Measurements from ENCODE around the gene AURKB.

AURKB gene

GRCh38 chr17:8160741-8161221, 49.6 kb downstream of the AURKB start:
- DNase-seq: no peak

DNA sequence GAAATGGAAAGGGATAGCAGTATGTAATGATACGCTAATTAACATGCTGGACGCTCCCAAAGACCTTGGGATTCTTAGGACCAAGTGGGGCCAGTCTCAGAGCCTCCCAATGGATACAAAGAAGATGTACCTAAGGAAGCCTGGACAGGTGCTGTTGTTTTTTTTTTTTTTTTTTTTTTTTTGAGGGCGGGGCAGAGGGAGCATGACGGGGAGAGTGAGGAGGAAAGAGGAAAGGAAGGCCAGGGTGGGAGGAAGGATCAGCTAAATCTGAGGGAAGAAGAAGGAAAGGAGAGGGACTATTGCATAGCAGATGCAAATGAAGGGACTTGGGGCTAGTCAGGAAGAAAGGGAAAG, 50.2 kb downstream of the AURKB start:
- DNase-seq: no peak

DNA sequence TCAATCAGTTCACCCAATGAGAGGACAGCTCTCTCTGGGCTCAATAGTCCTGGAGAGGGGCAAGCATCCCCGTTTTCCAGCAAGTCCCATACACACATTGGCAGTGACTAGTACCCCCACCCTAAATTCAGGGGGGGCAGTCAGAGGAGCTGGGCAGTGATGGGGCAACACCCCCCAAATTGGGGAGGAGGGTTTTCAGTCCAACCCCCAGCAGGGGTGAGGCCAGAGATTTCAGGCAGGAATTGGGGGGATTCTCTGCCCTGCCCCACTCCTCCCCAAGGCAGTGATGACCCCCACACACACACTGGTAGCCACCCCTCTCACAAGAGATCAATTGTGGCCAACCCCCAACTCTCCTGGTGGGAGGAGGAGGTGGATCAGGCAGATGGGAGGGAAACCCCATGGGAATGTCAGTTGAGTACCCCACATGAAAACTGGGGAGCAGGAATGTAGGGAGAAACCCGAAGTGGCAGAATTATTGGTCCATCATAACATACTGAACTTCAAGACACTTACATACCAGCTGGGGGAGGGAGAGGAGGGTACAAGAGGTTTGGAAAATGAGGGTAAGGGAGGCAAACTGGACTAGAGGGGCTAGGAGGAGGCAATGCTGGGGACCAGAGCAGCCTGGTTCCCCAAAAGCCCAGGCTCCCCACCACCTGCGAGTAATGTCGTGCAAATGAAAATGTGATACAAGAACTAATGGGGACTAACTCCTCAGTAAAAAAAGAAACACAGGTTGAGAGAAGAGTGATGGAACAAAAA, 50.7 kb downstream of the AURKB start:
- no peak for DNase-seq

GRCh38 chr17:8159032-8159400, 51.4 kb downstream of the AURKB start:
- DNase-seq: no peak

- peak; percentile 84 for DNase-seq
Observed at GRCh38 chr17:8158267-8159031, 51.9 kb downstream of the AURKB start.

GRCh38 chr17:8156246-8156992, 54.0 kb downstream of the AURKB start:
- DNase-seq: peak; percentile 100

GRCh38 chr17:8155996-8156245, 54.5 kb downstream of the AURKB start:
- no peak for DNase-seq

- DNase-seq: no peak
Observed at GRCh38 chr17:8155231-8155995, 55.0 kb downstream of the AURKB start.
